ENCODE data around the gene TOM1L2. TPM values are rescaled to one million over a fixed set of nuclear protein-coding genes. Genes with fewer than 3 reads are reported as not detected.
"Not testable (repeated sequence)": the region's sequence is repeated elsewhere in the genome, so short reads cannot be mapped to it uniquely, and the experiment has no call there.

The TOM1L2 gene
- total RNA-seq, 1 donor from 2014 or later: 35.2 TPM

DNA sequence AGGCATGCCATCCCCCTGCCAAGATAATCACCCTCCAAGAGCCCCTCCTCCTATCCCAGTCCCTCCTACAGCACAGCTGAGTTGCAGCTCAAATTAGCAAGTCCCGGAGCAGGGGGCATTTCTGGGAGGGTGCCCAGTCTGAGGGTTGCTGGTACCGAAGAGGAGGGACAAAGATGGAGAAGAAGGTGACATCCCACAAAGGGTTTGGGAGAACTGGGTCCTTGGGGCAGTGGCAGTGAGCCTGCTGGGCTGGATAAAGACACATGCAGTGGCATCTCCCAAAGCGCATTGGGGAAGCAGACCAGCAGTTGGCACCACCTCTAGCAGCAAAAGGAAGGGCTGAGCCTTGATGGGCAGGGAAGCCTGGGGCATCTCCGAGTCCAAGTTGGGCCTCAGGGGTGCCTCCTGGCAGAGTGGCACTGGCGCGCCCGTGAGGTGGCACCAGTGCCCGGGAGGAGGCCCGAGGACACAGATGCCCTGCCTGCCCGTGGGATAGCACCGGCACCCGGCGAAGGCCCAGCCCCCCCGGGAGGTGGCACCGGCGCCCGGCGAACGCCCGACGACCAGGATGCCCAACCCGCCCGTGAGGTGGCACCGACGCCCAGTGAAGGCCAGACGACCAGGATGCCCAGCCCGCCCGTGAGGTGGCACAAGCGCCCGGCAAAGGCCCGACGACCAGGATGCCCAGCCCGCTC is 622 bp downstream of the TOM1L2 start:
- peak; percentile 54 for DNase-seq (ENCODE audit: low spot score)

DNA sequence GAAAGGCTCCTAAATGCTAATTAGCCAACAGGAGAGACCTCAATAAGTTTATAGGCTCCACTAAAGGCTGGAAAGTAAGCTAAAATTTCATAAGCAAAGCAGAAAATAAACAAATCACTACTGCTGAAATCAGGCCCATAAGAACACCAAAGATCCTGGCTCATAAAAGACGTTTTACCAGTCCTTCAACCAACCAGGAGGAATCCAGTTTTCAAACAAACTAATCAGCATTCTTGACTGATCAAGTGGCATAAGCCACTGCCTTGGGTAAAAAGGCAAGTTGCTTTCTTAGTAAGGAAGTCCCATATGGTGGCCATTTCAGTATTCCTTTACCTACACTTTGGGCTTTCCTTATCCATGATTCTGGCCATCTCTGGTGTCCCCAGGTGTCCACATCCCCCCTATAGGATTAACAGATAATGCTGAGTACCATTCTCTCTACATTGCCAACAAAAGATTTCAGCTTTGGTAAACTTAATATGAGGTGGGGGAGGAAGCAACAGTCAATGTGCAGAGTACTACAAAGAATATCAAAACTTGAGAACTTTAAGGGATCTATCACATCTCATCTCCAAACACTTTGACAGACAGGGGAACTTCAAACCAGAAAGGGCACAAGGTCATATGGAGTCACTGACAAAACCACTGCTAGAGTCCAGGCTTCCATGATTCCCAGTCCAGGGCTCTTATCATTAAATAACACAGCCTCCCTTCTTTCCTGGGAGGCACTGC is 1.3 kb downstream of the TOM1L2 start:
- no peak for DNase-seq (ENCODE audit: low spot score)

DNA sequence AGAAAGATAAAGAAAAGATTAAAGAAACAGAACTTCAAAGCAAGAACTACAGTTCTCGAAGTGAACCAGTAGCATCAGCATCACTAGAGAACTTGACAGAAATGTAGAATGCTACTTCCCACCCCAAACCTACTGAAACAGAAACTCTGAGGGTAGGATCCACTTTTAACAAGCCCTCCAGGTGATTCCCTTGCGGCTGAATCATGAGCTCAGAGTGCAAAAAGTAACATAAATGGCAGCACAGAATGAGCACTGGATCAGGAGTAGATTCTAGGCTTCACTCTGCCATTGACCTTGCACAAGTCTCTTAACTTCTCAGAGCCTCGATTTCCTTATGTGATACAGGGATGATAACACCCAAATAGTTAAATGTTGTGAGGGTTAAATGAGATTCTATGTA is 5.8 kb downstream of the TOM1L2 start:
- no peak for DNase-seq (ENCODE audit: low spot score)

DNA sequence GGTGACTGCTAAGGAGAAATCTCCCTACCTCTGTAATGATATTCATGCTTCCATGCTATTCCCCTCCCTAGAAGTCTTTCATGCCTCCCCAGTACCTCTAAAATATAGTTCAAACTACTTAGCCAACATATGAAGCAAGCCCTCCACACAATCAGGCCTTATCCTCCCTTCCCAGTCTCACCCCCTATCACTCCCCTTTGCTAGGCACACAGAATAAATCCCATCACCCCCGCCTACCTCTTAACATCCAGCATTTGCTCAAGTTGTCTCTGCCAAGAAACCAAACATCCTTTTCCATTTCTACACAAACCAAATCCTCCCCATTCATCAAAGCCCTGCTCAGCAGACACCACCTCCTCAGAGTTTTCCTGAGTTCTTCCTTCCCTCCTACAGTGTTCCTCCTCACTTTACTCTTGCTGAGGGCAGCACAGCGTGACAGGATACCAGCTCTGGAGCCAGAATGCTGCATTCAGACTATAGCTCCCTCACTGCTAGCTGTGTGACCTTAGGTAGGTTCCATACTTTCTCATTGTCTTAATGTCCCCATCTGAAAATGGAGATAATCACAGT is 7.0 kb downstream of the TOM1L2 start:
- DNase-seq (ENCODE audit: low spot score): no peak

DNA sequence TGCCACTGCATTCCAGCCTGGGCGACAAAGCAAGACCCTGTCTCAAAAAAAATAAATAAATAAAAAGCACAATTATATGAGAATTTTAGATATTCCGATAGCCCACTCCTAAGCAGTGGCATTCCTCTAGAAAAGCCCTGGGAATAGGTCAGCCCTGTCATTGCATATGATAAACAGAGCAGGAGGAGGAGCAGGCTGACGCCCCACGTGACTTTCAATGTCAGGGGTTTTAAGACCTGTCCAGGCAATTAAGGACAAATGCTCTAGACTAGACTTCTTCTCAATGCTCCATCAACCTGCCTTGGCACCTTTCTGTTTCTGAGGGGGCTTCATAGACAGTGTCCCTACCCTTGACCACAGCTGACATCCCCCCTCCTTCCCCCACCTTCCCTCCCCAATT is 7.5 kb downstream of the TOM1L2 start:
- DNase-seq (ENCODE audit: low spot score): no peak

DNA sequence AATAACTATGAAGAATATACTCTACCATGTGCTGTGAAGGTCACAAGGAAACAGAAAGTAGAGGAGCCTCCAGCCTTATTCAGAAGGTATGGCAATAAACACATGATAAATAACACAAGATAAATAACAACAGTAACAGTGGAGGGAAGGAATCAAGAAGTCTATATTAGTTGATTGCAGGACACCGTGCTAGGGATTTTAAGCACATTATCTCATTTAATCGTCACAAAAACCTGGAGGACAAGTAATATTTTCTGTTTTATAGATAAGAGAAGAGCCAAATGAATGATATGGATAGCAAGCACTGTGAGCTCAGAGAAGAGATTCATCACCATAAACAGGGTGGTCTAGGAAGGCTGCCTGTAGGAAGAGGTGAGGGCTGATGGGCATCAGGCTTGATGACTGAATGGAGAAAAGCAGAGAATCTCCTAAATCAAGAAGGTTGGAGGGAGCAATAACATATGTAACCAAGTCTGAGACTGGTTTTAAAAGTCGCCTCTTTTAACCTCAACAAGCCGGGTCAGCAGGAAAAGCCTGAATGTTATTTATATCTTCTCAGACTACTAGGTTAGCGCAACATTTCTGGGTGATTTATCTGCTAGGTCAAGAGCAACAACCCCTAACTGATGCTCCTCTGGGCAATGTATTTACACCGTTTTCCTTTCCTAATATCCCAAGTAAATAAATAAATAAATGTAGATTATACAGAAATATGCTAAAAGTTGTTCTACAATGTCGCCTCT is 8.3 kb downstream of the TOM1L2 start:
- DNase-seq (ENCODE audit: low spot score): no peak

DNA sequence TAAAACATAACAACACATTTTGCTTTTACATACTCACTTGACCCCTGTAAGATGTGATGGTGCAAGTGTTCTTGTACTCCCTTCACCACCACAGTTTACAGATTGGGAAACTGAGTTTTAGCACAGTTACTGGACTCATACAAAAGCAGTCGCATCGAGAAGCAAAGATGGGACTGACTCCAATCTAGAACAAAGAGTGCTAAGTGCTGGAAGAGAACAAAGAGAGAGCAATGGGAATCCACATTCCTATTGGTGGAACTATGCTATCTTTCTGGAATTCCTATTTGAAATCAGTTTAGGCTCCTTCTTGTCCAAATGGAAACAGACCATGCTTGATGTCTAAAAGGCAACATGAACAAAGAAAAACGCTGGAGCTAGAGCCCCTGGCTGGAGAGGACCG is 9.1 kb downstream of the TOM1L2 start:
- no peak for DNase-seq (ENCODE audit: low spot score)

DNA sequence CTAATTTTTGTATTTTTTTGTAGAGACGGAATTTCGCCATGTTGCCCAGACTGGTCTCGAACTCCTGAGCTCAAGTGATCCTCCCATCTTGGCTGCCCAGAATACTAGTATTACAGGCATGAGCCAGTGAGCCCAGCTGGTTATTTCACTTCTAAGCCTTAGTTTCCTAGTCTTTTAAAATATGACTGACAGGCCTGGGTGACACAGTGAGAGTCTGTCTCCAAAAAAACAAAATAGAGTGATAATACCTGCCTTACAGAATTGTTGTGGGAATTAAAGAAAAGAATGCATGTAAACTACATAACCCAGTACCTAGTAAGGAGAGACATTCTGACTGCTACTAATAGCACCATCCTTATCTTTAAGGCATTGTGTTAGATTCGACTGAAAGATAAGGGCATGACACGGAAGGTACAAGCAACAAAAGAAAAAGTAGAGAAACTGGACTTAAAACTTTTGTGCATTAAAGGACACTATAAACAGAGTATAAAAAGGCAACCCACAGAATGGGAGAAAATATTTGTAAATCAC is 11.6 kb downstream of the TOM1L2 start:
- no peak for DNase-seq (ENCODE audit: low spot score)

DNA sequence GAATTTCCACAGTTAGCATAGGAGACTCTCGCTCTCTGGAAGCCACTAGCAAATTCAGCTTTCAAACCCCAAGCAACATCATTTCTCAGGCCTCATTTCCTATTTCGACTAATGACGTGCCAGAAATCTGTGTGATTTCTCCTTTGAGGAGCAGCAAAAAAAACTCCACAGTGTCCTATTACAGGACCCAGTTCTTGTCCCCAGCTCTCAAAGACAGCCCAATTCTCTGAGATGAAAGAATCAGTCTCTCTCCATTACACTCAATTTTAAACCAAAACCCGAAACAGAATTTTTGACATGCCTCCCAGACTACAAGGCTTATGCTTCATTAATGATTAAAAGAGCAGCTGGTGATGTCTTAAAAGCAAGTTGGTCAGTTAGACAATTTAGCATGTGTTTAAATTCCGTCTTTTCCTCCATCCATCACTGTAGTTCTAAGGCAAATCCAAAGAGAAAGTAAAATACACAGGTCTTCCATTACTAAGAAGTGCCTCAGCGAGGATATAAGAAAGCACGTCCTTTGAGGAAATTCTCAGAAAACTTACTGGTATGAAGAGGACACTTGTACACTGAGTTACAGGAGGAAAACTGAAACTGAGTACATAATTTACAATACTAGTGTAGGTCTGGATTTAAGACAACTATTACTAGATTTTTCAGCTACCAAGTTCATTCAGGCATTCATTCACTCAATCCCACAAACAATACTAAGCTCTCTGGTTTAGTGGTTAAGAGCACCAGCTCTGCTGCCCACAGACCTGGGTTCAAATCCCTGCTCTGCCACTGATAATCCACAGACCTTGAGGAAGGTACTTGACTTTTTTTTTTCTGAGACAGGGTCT is 12.5 kb downstream of the TOM1L2 start:
- DNase-seq (ENCODE audit: low spot score): no peak

DNA sequence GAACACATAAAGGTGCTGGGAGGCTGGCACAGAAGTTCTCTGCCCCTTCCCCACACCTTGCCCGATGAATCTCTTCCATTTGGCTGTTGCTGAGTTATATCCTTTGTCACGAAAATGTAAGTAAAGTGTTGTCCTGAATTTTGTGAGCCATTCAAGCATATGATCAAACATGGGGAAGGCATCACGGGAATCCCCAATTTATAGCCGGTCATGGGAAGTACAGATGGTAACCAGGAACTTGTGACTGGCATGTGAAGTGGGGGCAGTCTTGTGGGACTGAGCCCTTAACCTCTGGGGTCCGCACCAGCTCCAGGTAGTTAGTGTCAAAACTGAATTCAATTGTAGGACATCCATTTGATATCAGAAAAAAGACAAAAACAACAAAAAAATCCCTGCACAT is 13.2 kb downstream of the TOM1L2 start:
- no peak for DNase-seq (ENCODE audit: low spot score)

DNA sequence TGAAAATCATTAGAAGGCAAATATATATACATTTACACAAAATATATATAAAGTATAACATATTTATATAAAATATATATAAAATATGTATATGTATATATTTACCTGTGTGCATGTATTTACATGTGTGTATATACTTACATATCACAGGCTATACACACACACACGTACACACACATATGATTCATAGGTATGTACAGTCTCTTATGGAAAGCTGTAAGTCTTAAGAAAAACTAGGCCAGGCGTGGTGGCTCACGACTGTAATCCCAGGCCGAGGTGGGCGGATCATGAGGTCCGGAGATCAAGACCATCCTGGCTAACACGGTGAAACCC is 14.7 kb downstream of the TOM1L2 start:
- no peak for DNase-seq (ENCODE audit: low spot score)

DNA sequence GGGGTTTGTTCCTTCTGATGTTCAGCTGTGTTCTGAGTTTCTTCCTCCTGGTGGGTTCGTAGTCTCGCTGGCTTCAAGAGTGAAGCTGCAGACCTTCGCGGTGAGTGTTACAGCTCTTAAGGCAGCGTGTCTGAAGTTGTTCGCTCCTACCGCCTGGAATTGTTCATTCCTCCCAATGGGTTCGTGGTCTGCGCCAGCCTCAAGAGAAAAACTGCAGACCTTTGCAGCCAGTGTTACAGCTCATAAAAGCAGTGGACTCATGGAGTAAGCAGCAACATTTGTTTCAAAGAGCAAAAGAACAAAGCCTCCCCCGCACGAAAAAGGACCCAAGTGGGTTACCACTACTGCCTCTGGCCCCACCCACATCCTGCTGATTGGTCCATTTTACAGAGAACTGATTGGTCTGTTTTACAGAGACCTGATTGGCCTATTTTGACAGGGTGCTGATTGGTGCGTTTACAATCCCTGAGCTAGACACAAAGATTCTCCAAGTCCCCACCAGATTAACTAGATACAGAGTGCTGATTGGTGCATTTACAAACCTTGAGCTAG is 16.3 kb downstream of the TOM1L2 start:
- not testable (repeated sequence) for DNase-seq (ENCODE audit: low spot score)

DNA sequence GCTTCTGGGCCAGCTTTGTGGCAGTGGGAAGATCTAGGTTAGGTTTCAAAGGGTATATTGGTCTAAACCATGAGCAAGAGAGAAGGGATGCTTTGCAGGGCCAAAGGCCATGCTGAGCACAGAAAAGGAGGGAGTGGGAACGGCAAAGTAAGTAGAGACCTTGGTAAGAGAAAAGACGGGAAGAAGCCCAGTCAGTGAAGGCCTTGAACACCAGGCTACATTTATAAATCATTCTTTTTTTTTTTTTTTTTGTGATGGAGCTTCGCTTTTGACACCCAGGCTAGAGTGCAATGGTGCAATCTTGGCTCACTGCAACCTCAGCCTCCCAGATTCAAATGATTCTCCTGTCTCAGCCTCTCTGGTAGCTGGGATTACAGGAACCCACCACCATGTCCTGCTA is 18.1 kb downstream of the TOM1L2 start:
- DNase-seq (ENCODE audit: low spot score): no peak

DNA sequence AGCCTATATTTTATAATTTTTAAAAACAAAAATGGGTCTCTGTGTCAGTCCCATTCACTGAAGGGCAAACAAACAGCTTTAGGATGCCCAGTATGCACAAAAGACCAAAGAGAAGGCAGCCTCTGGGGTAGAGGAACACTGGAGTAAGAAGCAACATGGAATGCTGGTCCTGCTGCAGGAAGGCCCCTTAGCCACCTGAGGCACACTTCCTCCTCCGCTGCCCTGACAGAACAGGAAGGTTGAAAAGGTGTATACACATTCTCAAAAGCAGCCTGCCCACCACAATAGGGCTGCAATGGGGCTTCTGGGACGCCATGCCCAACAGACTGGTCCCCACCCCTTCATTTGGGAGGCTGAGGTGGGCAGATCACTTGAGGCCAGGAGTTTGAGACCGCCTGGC is 19.5 kb downstream of the TOM1L2 start:
- DNase-seq (ENCODE audit: low spot score): no peak

DNA sequence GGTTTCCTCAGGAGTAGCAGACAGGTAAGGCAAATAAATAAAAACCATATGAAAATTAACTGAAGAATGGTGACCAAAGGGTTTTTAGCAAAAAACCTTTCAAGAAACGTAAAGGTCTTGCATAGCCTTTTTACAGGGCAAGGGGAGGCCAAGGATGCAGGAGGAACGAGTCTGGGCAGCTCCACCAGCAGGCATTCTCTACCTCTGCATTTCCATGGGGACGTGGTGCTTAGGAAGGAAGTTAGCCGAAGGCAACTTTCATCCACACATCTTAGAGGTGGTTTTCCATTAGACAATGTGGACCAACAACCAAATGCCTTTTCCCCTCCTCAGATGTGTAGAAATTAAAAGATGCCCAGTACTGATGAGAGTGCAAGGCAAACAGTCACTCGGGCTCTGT is 20.7 kb downstream of the TOM1L2 start:
- no peak for DNase-seq (ENCODE audit: low spot score)

DNA sequence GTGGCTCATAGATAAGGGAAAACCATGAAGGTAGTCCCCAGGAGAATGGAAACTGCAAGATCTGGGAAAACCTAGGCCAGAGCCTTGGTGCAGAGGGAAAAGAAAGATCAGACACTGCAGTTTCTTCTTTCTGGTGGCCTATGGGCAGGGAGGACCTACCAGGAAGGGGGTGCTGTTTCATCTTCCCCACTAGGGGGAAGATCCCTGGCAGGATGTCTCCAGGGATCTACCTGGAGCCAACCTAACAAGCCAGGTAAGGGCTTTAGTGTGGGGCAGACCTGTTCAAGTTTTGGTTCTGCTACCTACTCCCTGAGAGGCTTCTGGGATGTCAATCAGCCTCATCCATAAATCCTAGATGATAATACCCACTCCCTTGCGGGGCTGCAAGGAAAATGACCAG is 21.4 kb downstream of the TOM1L2 start:
- DNase-seq (ENCODE audit: low spot score): no peak

DNA sequence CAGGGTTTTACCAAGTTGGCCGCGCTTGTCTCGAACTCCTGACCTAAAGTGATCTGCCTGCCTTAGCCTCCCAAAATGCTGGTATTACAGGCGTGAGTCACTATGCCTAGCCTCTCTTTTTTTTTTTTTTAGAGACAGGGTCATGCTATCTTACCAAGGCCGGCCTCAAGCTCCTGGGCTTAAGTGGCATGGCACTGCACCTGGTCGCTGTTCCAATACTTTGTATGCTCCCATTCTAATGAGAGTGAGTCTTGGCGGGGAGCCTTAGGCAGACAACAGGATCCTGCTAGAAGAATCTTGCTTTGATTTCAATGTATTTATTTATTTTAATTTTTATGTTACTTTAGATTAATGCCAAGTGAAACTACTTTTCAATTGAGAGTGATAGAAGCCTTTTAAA is 21.9 kb downstream of the TOM1L2 start:
- DNase-seq (ENCODE audit: low spot score): no peak

DNA sequence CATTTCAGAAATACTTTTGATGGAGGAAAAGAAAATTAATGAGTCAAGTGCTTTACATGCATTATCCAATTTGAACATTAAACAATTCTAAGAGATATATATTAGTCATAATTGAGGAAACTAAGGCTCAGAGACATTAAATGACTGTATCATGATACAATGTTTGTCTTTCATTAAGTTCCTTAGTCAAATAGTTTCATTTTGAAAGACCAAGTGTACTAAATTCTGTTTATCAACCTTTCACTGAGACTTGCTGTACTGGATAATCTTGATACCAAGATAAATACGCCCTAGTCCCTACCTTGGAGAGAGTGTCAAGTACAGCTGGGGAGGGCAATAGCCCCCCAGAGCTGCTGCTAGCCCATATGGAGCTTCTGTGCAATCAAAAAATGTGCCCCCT is 24.2 kb downstream of the TOM1L2 start:
- no peak for DNase-seq (ENCODE audit: low spot score)

DNA sequence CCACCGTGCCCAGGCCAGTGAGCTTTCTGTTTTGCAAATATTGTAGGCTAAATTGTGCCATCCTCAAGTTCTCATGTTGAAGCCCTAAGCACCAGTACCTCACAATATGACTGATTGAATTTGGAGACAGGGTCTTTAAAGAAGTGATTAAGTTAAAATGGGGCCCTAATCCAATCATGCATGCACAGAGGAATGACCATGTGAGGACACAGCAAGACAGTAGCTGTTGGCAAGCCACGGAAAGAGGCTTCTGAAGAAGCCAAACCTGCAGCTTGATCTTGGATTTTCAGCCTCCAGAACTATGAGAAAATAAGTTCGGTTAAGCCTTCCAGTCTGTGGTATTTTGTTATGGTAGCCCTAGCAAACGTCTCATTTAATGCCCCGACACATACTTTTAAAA is 24.9 kb downstream of the TOM1L2 start:
- DNase-seq (ENCODE audit: low spot score): no peak

DNA sequence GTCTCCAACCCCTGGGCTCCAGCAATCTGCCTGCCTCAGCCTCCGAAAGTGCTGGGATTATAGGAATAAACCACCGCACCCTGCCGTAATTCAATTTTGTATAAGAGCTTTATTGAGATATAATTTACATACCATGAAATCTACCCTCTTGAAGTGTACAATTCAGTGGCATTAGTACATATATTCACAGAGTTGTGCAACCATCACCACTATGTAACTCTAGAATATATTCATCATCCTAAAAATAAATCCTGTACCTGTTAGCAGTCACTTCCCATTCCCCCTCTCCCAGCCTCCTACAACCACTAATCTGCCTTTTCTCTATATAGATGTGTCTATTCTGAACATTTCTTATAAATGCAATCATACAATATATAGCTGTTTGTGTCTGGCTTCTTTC is 26.1 kb downstream of the TOM1L2 start:
- DNase-seq (ENCODE audit: low spot score): no peak

DNA sequence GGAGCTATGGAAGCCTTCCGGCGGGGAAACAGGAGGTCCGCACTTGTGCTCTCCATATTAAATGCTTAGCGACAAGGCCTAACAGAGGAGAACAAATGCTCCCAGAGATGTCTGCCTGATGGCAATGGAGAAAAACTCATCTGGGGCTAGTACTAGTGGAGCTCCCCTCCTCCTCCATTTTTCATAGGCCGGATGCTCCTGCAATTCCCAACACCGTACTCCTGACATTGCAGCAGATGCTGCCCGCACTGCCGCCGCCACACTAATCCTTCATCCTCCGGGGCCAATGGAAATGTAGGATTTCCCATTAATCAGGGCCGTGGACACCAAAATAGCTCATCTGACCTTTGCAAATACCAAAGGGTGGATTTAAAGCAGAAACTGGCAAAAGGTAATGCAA is 27.5 kb downstream of the TOM1L2 start:
- DNase-seq (ENCODE audit: low spot score): no peak

Measured in umbilical cord (tissue), 2 donors.